IPS DF 19.7 (cell line): ENCODE results near the gene STK40.

ENCODE experiments used
- DNase-seq: peaks from one replicate; pipeline ENCODE4 v3.0.0-alpha.2; 2013; ENCODE audit warnings: low read depth, low spot score

STK40 gene

GRCh38 chr1:36369061-36369861 is 16.5 kb downstream of the STK40 start:
- no peak for DNase-seq

- no peak for DNase-seq
Observed at GRCh38 chr1:36367798-36368197, 17.9 kb downstream of the STK40 start.

- no peak for DNase-seq
Observed at GRCh38 chr1:36367066-36367465, 18.7 kb downstream of the STK40 start.

GRCh38 chr1:36366091-36366661 is 19.5 kb downstream of the STK40 start:
- DNase-seq: no peak

GRCh38 chr1:36365381-36365780 is 20.3 kb downstream of the STK40 start:
- DNase-seq: no peak

GRCh38 chr1:36359911-36360550 is 25.7 kb downstream of the STK40 start:
- DNase-seq: no peak

- DNase-seq: no peak
Observed at GRCh38 chr1:36359383-36359782, 26.3 kb downstream of the STK40 start.

- no peak for DNase-seq
Observed at GRCh38 chr1:36358514-36359084, 27.1 kb downstream of the STK40 start.

GRCh38 chr1:36355811-36356210 is 29.9 kb downstream of the STK40 start:
- no peak for DNase-seq

GRCh38 chr1:36354486-36354885 is 31.2 kb downstream of the STK40 start:
- no peak for DNase-seq

GRCh38 chr1:36352910-36353878 is 32.5 kb downstream of the STK40 start:
- DNase-seq: no peak

- no peak for DNase-seq
Observed at GRCh38 chr1:36352125-36352909, 33.4 kb downstream of the STK40 start.

GRCh38 chr1:36351227-36351977 is 34.3 kb downstream of the STK40 start:
- DNase-seq: no peak

- no peak for DNase-seq
Observed at GRCh38 chr1:36350659-36351226, 35.0 kb downstream of the STK40 start.

GRCh38 chr1:36349839-36350238 is 35.9 kb downstream of the STK40 start:
- no peak for DNase-seq

- DNase-seq: no peak
Observed at GRCh38 chr1:36349241-36349671, 36.5 kb downstream of the STK40 start.

- no peak for DNase-seq
Observed at GRCh38 chr1:36346741-36347370, 38.9 kb downstream of the STK40 start.

- DNase-seq: no peak
Observed at GRCh38 chr1:36345353-36345752, 40.4 kb downstream of the STK40 start.

- no peak for DNase-seq
Observed at GRCh38 chr1:36344395-36344680, 41.4 kb downstream of the STK40 start.
